Right lobe of liver (tissue), 6 donors: ENCODE results near the gene RERE. TPM values are rescaled to one million over a fixed set of nuclear protein-coding genes. Genes with fewer than 3 reads are reported as not detected.

Experiments used
- ATAC-seq, 4 donors: fragments of 200-7000 bp; cut with Tn5 transposase; one replicate each; pipeline ENCODE4 v1.9.1; 2020; ENCODE audit warnings: mild to moderate bottlenecking in 4 of 4, moderate library complexity in 4 of 4
- DNase-seq, 3 donors: peaks; one replicate each; pipeline ENCODE4 v3.0.0-alpha.2; 2020
- H3K27ac ChIP-seq, 3 donors: fragments of 200-600 bp; one replicate each; pipeline ENCODE4 v1.8.0; 2022
- H3K27me3 ChIP-seq, 2 donors: fragments of 200-600 bp; one replicate each; pipeline ENCODE4 v1.8.0; 2022
- H3K36me3 ChIP-seq, 4 donors: fragments of 200-600 bp; sonication (generic) in 1 of 4; one replicate each; pipeline versions ENCODE4 v1.5.1 to v1.8.0; 2017 to 2022; ENCODE audit warnings: control low read depth in 1 of 4
- H3K4me1 ChIP-seq, 4 donors: fragments of 200-600 bp; sonication (generic) in 1 of 4; one replicate each; pipeline versions ENCODE4 v1.5.1 to v1.8.0; 2017 to 2022; ENCODE audit warnings: control low read depth in 1 of 4
- H3K4me3 ChIP-seq, 3 donors: fragments of 200-600 bp; one replicate each; pipeline ENCODE4 v1.8.0; 2022
- H3K9me3 ChIP-seq, 4 donors: fragments of 200-600 bp; sonication (generic) in 1 of 4; one replicate each; pipeline versions ENCODE4 v1.5.1 to v1.8.0; 2017 to 2022; ENCODE audit warnings: control low read depth in 1 of 4
- POLR2A ChIP-seq: fragments of 450-650 bp; IDR thresholded peaks from one replicate; pipeline ENCODE4 v1.6.1; 2017; ENCODE audit warnings: antibody characterized with exemption, mild to moderate bottlenecking
- WGBS: methylation state at CpG from one replicate; pipeline ENCODE4 v1.1.6; 2018; ENCODE audit warnings: low coverage, low lambda C conversion rate; ENCODE audit not compliant: insufficient coverage; ENCODE audit errors: missing lambda C conversion rate; 5-methylcytosine and 5-hydroxymethylcytosine counted together
- intact Hi-C, 2 donors: fragments of 100-400 bp; cut with DNase I; formaldehyde crosslinking; loops; one replicate each; pipeline versions ENCODE4 v1.11.2 to v1.14.1; 2022
- total RNA-seq, 6 experiments: library from RNA; depleted of rRNA in 2 of 6; stranded (reverse); fragments of >200 nt in 2 of 6; fragmentation: NEBNext Ultra II Directional in 3 of 6; extraction: Animal tissue kit (Norgen Biotek cat#: 25700) in 3 of 6; gene quantifications; one replicate each; pipeline versions ENCODE4 v1.1.0 to v1.2.4, GENCODE V29; 2016 to 2023
- TF ChIP-seq, protein P1 (sequence below), 4 donors: fragments of 200-600 bp in 3 of 4; fragments of 450-650 bp in 1 of 4; IDR thresholded peaks; one replicate each; pipeline versions ENCODE4 v1.5.1 to v1.8.0; 2016 to 2022; ENCODE audit warnings: antibody characterized with exemption in 4 of 4, mild to moderate bottlenecking in 2 of 4
- donor health status: DM: no; HTN: yes; CAD: no.
- donor health status: DM: no; HTN: no; CAD: no.
- donor health status: DM: no; HTN: no; CAD: no.
- donor health status: DM: no; HTN: yes; CAD: no.
- donor health status: DM: no; HTN: yes; CAD: no.

RERE gene
- total RNA-seq, 6 experiments from 2014 or later: 17.5 to 38.4 (median 25.0) TPM

DNA sequence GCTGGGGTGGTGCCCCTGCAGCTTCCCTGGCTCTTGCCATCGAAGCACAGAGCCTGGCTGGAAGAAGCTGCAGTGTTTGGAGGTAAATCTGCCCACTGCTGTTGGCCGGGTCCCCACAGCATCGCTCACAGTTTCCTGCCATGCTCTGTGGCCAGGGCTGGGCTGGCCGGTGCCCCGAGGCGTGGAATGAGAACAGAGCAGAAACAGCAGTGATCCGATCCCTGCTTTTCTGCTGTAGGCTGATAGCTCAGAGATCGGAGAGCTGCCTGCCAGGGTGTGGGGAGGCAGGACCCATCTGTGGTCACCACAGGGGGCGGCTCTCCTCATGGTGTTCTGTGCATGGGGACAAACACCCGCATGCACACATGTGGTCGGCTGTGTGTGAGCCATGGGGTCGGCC is 488.0 kb downstream of the RERE start:
- DNase-seq (peak in 1 of 3 donors; percentile 36), ATAC-seq (peak in 1 of 4 donors; percentile 19)
- Histone ChIP-seq H3K9me3 (no peaks in the 10 kb centered on the region), H3K4me3 (no peak overlapping the region), H3K27me3 (no peaks in the 10 kb centered on the region), H3K36me3 (no peaks in the 10 kb centered on the region), H3K4me1 (no peaks in the 10 kb centered on the region), H3K27ac (no peak overlapping the region)
- 42% methylated on average over 2 of the region's 12 CpGs for WGBS
- intact Hi-C loops: no loop called here
- no peak for TF ChIP-seq POLR2A
- TF ChIP-seq, protein P1, sequence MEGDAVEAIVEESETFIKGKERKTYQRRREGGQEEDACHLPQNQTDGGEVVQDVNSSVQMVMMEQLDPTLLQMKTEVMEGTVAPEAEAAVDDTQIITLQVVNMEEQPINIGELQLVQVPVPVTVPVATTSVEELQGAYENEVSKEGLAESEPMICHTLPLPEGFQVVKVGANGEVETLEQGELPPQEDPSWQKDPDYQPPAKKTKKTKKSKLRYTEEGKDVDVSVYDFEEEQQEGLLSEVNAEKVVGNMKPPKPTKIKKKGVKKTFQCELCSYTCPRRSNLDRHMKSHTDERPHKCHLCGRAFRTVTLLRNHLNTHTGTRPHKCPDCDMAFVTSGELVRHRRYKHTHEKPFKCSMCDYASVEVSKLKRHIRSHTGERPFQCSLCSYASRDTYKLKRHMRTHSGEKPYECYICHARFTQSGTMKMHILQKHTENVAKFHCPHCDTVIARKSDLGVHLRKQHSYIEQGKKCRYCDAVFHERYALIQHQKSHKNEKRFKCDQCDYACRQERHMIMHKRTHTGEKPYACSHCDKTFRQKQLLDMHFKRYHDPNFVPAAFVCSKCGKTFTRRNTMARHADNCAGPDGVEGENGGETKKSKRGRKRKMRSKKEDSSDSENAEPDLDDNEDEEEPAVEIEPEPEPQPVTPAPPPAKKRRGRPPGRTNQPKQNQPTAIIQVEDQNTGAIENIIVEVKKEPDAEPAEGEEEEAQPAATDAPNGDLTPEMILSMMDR (IDR thresholded peaks at IDR 0.05): no peak

DNA sequence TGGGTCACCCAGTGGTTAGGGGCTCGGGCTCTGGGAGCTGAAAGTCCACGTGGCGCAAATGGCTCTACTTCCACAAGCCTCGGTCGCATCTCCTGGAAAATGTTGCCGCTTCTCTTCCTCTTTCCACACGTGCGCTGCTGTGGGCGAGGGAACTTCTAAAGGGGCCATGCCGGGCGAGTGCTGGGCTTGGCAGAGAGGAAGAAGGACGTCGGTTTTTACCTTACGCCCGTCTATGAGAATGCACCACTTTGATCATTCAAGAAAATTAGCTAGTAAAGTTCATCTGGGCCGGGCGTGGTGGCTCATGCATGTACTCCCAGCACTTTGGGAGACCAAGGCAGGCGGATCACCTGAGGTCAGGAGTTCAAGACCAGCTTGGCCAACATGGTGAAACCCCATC is 489.2 kb downstream of the RERE start:
- TF ChIP-seq, protein P1 (IDR thresholded peaks at IDR 0.05): no peak
- TF ChIP-seq POLR2A: no peak
- H3K4me3 ChIP-seq: no peak overlapping the region
- no peak for ATAC-seq
- no peaks in the 10 kb centered on the region for H3K27me3 ChIP-seq
- no peaks in the 10 kb centered on the region for H3K36me3 ChIP-seq
- 90% methylated on average over 12 of the region's 18 CpGs for WGBS
- no peaks in the 10 kb centered on the region for H3K4me1 ChIP-seq
- H3K27ac ChIP-seq: no peak overlapping the region
- DNase-seq: peak in 1 of 3 donors; percentile 42
- intact Hi-C loops: no loop called here
- H3K9me3 ChIP-seq: no peaks in the 10 kb centered on the region

DNA sequence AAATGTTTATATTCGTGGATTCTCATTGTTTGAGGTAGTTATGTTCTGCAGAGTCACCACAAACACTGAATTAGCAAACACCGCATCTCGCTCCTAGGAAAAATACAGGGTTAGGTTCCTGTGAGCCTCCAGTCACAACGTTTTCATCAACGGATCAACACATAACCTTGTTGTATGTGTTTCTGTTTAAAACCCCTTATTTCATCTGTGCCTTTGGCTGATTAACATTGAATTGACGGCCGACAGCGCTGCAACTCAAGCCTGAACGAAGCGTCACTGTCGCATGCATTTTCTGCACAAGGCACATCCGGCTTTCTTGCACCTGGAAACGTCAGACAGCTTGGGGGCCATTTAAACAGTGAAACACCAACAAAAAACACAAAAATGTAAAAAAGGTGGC is 491.2 kb downstream of the RERE start:
- TF ChIP-seq, protein P1 (IDR thresholded peaks at IDR 0.05): no peak
- no peak for TF ChIP-seq POLR2A

DNA sequence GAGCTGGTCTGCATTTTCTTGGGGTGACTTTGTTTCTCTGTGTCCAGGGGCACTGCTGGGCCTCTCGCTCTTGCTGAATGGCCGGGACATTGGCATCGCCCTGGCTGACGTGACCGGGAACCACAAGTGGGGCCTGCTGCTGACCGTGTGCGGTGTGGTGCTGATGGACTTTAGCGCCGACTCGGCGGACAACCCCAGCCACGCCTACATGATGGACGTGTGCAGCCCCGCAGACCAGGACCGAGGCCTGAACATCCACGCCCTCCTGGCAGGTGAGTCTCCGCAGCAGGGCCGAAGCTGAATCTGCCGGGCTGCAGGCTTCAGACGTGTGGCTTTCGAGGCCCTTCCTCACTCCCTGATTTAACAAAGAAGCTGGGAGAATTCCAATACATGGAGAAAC is 491.7 kb downstream of the RERE start:
- Histone ChIP-seq H3K36me3 (no peaks in the 10 kb centered on the region), H3K9me3 (no peaks in the 10 kb centered on the region), H3K27ac (no peak overlapping the region), H3K27me3 (no peaks in the 10 kb centered on the region), H3K4me1 (no peaks in the 10 kb centered on the region), H3K4me3 (no peak overlapping the region)
- intact Hi-C loops: no loop called here
- ATAC-seq: no peak
- 96% methylated on average over 4 of the region's 21 CpGs for WGBS
- DNase-seq: no peak
- no peak for TF ChIP-seq POLR2A
- TF ChIP-seq, protein P1 (IDR thresholded peaks at IDR 0.05): no peak

More for the DNA sequence above, 491.2 kb downstream of the RERE start:
- Histone ChIP-seq H3K9me3 (no peaks in the 10 kb centered on the region), H3K36me3 (no peaks in the 10 kb centered on the region), H3K4me3 (no peak overlapping the region), H3K27me3 (no peaks in the 10 kb centered on the region), H3K27ac (no peak overlapping the region), H3K4me1 (no peaks in the 10 kb centered on the region)
- 91% methylated on average over 12 of the region's 13 CpGs for WGBS
- ATAC-seq: no peak
- intact Hi-C loops: no loop called here
- DNase-seq: no peak
